WTC11 (cell line): Measurements from ENCODE around the gene KRR1. TPM values are rescaled to one million over a fixed set of nuclear protein-coding genes. Genes with fewer than 3 reads are reported as not detected.
A peak's percentile ranks its signal among the peaks of the same experiment; 100 is the strongest.
"Not testable (repeated sequence)": the region's sequence is repeated elsewhere in the genome, so short reads cannot be mapped to it uniquely, and the experiment has no call there.

Source experiments
- ATAC-seq: fragments of 200-7000 bp; cut with Tn5 transposase; 2 replicates; pipeline ENCODE4 v1.10.0; 2021; ENCODE audit warnings: mild to moderate bottlenecking, moderate library complexity
- CTCF ChIA-PET: fragments of 300-600 bp; sonication (Branson Sonifier 250); formaldehyde crosslinking; loops from one replicate; lab custom pipeline; 2021; ENCODE audit warnings: antibody characterized with exemption; lab: Charles Lee
- POLR2A ChIA-PET: fragments of 350-600 bp; sonication (Branson Sonifier 250); formaldehyde crosslinking; loops from one replicate; lab custom pipeline; 2021; ENCODE audit warnings: antibody characterized with exemption; lab: Charles Lee
- DNase-seq: peaks from one replicate; pipeline ENCODE4 v3.0.0; 2021; ENCODE audit warnings: low spot score
- H3K27ac Mint-ChIP-seq: 2 replicates; pipeline ENCODE4 v1.8.0; 2021; ENCODE audit warnings: mixed read lengths
- H3K27me3 Mint-ChIP-seq: 2 replicates; pipeline ENCODE4 v1.8.0; 2021; ENCODE audit warnings: low read depth, mild to moderate bottlenecking, moderate library complexity, mixed read lengths
- H3K36me3 Mint-ChIP-seq: 2 replicates; pipeline ENCODE4 v1.8.0; 2021; ENCODE audit warnings: mixed read lengths
- H3K4me1 Mint-ChIP-seq: 2 replicates; pipeline ENCODE4 v1.8.0; 2022; ENCODE audit warnings: mixed read lengths
- H3K4me3 Mint-ChIP-seq: 2 replicates; pipeline ENCODE4 v1.8.0; 2021; ENCODE audit warnings: mild to moderate bottlenecking, moderate library complexity, mixed read lengths
- H3K9me3 Mint-ChIP-seq: 2 replicates; pipeline ENCODE4 v1.8.0; 2021; ENCODE audit warnings: mixed read lengths
- CREM ChIP-seq: sonication (generic); formaldehyde crosslinking; IDR thresholded peaks from 2 replicates; pipeline ENCODE4 v1.8.1; 2022; ENCODE audit warnings: mild to moderate bottlenecking, missing genetic modification reagents, moderate library complexity
- GTF2I ChIP-seq: fragments of 250-450 bp; sonication (Bioruptor Pico); conservative IDR thresholded peaks from 2 replicates; pipeline ENCODE4 v1.4.0; 2021; ENCODE audit warnings: mild to moderate bottlenecking
- JAZF1 ChIP-seq: fragments of 250-450 bp; sonication (Bioruptor Pico); IDR thresholded peaks from 2 replicates; pipeline ENCODE4 v1.9.0; 2021; ENCODE audit warnings: moderate library complexity, mild to moderate bottlenecking, inconsistent platforms
- JUN ChIP-seq: sonication (generic); formaldehyde crosslinking; IDR thresholded peaks from 2 replicates; pipeline ENCODE4 v1.8.0; 2023; ENCODE audit warnings: mild to moderate bottlenecking, missing genetic modification reagents
- PRRX2 ChIP-seq: fragments of 250-450 bp; sonication (Bioruptor Pico); IDR thresholded peaks from 2 replicates; pipeline ENCODE4 v1.8.0; 2021; ENCODE audit warnings: mild to moderate bottlenecking
- RORB ChIP-seq: fragments of 250-450 bp; sonication (Bioruptor Pico); IDR thresholded peaks from 2 replicates; pipeline ENCODE4 v1.9.0; 2021; ENCODE audit warnings: mild to moderate bottlenecking
- ZNF263 ChIP-seq: sonication (generic); formaldehyde crosslinking; IDR thresholded peaks from 2 replicates; pipeline ENCODE4 v1.8.1; 2022; ENCODE audit warnings: low read depth, mild to moderate bottlenecking, moderate library complexity, missing genetic modification reagents
- ZNF423 ChIP-seq: fragments of 250-450 bp; sonication (Bioruptor Pico); IDR thresholded peaks from 2 replicates; pipeline ENCODE4 v2.1.2; 2022; ENCODE audit warnings: mild to moderate bottlenecking, moderate library complexity
- total RNA-seq: library from RNA; stranded (reverse); gene quantifications from 3 replicates; pipeline ENCODE4 v1.2.3, GENCODE V29; 2021
- TF ChIP-seq, protein P1 (sequence below): fragments of 250-450 bp; sonication (Bioruptor Pico); IDR thresholded peaks from 2 replicates; pipeline ENCODE4 v1.9.0; 2021; ENCODE audit warnings: moderate library complexity, mild to moderate bottlenecking, inconsistent platforms, borderline replicate concordance
- TF ChIP-seq, protein P2 (sequence below): fragments of 250-450 bp; sonication (Bioruptor Pico); IDR thresholded peaks from 2 replicates; pipeline ENCODE4 v1.9.0; 2021; ENCODE audit warnings: mild to moderate bottlenecking
- TF ChIP-seq, protein P3 (sequence below): fragments of 250-450 bp; sonication (Bioruptor Pico); conservative IDR thresholded peaks from 2 replicates; pipeline ENCODE4 v1.9.0; 2021; ENCODE audit warnings: mild to moderate bottlenecking
- TF ChIP-seq, protein P4 (sequence below): sonication (generic); formaldehyde crosslinking; IDR thresholded peaks from 2 replicates; pipeline ENCODE4 v1.8.1; 2023; ENCODE audit warnings: mild to moderate bottlenecking, missing genetic modification reagents, borderline replicate concordance
- TF ChIP-seq, protein P5 (sequence below): sonication (generic); formaldehyde crosslinking; IDR thresholded peaks from 2 replicates; pipeline ENCODE4 v1.8.1; 2022; ENCODE audit warnings: missing genetic modification reagents, borderline replicate concordance
- TF ChIP-seq, protein P6 (sequence below): fragments of 250-450 bp; sonication (Bioruptor Pico); IDR thresholded peaks from 2 replicates; pipeline ENCODE4 v1.8.0; 2021; ENCODE audit warnings: mild to moderate bottlenecking
- TF ChIP-seq, protein P7 (sequence below): sonication (generic); formaldehyde crosslinking; IDR thresholded peaks from 2 replicates; pipeline ENCODE4 v1.8.1; 2022; ENCODE audit warnings: low read depth, missing genetic modification reagents, borderline replicate concordance

KRR1 gene
- total RNA-seq, 1 experiment from 2014 or later = 59.6 TPM

DNA sequence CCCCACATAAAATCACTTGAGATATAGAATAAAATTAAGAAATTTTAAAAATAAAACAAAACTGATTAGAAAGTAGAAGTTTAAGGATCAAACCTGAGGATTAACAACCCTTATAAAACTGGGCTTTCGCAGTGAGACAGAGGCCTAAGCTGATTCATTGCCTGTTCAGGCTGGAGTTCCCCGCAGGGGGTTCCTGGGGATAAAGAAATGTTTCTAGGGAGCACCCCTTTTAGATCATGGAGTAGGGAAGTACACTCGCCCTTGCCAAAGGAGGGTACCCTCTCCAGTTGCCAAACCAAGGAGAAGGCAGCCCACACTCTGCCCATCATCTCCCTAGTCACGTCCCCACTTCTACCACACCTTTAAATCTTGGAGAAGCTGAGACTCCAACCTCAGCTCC lies 24.1 kb downstream of the KRR1 start (continued):
- TF ChIP-seq PRRX2 (no peak), CREM (CRISPR knock-in tag) (no peak), RORB (CRISPR knock-in tag) (no peak)
- TF ChIP-seq, protein P1, sequence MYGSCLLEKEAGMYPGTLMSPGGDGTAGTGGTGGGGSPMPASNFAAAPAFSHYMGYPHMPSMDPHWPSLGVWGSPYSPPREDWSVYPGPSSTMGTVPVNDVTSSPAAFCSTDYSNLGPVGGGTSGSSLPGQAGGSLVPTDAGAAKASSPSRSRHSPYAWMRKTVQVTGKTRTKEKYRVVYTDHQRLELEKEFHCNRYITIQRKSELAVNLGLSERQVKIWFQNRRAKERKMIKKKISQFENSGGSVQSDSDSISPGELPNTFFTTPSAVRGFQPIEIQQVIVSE = no peak

DNA sequence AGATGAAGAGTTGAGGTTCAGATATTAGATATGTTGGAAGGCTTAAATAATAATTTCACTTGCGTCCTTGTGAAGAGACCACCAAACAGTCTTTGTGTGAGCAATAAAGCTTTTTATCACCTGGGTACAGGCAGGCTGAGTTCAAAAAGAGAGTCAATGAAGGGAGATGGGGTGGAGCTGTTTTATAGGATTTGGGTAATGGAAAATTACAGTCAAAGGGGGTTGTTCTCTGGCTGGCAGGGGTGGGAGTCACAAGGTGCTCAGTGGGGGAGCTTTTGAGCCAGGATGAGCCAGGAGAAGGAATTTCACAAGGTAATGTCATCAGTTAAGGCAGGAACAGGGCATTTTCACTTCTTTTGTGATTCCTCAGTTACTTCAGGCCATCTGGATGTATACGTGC lies 27.0 kb downstream of the KRR1 start:
- H3K4me3 Mint-ChIP-seq, ATAC-seq, H3K36me3 Mint-ChIP-seq, H3K27me3 Mint-ChIP-seq, H3K9me3 Mint-ChIP-seq, DNase-seq, POLR2A ChIA-PET: not testable (repeated sequence)
- H3K27ac Mint-ChIP-seq = peak overlapping the region; percentile 80
- peaks cover 37% of the 10 kb centered on the region for H3K4me1 Mint-ChIP-seq
- CTCF ChIA-PET = interaction anchor here (0.6 to 4.8 kb wide), 11 partner anchors 10 to 709 kb away, joined by 3 to 40 read pairs (median 4); partner anchors contain the start of genes CAPS2, GLIPR1L1, GLIPR1L2 and KRR1

DNA sequence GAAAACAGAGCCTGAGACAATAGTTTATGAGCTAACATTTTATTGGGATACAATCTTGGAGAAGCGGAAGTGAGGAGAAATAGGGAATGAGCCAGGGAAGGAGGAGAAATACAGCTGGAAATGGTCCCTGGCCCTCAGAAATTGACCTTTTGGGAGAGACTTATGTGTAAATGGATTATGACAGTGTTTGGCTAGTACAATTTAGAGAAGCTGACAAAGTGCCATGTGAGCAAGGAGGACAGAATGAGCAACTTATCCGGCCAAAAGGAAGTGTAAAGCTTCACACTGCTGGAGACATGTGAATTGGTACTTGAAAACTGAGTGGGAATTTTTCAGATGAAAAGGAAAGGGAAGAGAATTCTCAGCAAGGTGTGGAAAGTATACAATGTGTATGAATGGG lies 28.0 kb downstream of the KRR1 start:
- Mint-ChIP-seq H3K27ac (no peak overlapping the region; the same call in 1 of the 2 replicates), H3K4me3 (no peak overlapping the region), H3K36me3 (no peaks in the 10 kb centered on the region), H3K4me1 (peaks cover 37% of the 10 kb centered on the region), H3K9me3 (no peaks in the 10 kb centered on the region), H3K27me3 (no peaks in the 10 kb centered on the region)
- no peak for TF ChIP-seq JAZF1 (CRISPR knock-in tag)
- TF ChIP-seq ZNF263 = no peak
- TF ChIP-seq, protein P2, sequence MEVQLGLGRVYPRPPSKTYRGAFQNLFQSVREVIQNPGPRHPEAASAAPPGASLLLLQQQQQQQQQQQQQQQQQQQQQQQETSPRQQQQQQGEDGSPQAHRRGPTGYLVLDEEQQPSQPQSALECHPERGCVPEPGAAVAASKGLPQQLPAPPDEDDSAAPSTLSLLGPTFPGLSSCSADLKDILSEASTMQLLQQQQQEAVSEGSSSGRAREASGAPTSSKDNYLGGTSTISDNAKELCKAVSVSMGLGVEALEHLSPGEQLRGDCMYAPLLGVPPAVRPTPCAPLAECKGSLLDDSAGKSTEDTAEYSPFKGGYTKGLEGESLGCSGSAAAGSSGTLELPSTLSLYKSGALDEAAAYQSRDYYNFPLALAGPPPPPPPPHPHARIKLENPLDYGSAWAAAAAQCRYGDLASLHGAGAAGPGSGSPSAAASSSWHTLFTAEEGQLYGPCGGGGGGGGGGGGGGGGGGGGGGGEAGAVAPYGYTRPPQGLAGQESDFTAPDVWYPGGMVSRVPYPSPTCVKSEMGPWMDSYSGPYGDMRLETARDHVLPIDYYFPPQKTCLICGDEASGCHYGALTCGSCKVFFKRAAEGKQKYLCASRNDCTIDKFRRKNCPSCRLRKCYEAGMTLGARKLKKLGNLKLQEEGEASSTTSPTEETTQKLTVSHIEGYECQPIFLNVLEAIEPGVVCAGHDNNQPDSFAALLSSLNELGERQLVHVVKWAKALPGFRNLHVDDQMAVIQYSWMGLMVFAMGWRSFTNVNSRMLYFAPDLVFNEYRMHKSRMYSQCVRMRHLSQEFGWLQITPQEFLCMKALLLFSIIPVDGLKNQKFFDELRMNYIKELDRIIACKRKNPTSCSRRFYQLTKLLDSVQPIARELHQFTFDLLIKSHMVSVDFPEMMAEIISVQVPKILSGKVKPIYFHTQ (CRISPR knock-in tag) = no peak
- TF ChIP-seq, protein P3, sequence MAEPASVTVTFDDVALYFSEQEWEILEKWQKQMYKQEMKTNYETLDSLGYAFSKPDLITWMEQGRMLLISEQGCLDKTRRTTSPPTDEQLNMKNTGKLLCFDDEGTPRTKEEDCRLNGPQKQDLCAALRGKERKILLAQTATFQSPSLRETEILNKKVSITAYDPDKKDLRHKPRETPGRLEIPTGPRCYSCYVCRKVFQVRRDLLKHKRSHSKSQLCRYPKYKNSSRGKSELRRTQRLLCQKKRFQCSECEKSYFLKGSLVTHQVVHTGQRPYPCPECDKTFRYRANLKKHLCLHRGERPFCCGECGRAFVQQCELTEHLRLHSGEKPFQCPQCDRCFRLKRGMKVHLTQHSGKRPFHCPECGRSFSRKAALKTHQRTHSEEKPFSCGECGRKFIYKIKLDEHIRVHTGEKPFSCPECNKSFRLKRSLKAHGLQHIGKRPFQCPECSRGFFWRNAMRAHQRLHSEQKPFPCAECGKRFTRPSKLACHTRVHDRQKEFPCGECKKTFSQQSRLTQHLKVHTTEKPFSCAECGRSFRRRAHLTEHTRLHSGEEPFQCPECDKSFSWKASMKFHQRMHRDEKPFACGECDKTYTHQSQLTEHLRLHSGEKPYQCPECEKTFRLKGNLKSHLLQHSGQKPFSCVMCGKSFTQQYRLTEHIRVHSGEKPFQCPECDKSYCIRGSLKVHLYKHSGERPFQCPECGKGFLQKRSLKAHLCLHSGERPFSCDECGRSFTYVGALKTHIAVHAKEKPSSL (CRISPR knock-in tag) = no peak
- TF ChIP-seq CREM (CRISPR knock-in tag) = no peak
- TF ChIP-seq, protein P4, sequence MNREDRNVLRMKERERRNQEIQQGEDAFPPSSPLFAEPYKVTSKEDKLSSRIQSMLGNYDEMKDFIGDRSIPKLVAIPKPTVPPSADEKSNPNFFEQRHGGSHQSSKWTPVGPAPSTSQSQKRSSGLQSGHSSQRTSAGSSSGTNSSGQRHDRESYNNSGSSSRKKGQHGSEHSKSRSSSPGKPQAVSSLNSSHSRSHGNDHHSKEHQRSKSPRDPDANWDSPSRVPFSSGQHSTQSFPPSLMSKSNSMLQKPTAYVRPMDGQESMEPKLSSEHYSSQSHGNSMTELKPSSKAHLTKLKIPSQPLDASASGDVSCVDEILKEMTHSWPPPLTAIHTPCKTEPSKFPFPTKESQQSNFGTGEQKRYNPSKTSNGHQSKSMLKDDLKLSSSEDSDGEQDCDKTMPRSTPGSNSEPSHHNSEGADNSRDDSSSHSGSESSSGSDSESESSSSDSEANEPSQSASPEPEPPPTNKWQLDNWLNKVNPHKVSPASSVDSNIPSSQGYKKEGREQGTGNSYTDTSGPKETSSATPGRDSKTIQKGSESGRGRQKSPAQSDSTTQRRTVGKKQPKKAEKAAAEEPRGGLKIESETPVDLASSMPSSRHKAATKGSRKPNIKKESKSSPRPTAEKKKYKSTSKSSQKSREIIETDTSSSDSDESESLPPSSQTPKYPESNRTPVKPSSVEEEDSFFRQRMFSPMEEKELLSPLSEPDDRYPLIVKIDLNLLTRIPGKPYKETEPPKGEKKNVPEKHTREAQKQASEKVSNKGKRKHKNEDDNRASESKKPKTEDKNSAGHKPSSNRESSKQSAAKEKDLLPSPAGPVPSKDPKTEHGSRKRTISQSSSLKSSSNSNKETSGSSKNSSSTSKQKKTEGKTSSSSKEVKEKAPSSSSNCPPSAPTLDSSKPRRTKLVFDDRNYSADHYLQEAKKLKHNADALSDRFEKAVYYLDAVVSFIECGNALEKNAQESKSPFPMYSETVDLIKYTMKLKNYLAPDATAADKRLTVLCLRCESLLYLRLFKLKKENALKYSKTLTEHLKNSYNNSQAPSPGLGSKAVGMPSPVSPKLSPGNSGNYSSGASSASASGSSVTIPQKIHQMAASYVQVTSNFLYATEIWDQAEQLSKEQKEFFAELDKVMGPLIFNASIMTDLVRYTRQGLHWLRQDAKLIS (CRISPR knock-in tag) = no peak
- TF ChIP-seq, protein P5, sequence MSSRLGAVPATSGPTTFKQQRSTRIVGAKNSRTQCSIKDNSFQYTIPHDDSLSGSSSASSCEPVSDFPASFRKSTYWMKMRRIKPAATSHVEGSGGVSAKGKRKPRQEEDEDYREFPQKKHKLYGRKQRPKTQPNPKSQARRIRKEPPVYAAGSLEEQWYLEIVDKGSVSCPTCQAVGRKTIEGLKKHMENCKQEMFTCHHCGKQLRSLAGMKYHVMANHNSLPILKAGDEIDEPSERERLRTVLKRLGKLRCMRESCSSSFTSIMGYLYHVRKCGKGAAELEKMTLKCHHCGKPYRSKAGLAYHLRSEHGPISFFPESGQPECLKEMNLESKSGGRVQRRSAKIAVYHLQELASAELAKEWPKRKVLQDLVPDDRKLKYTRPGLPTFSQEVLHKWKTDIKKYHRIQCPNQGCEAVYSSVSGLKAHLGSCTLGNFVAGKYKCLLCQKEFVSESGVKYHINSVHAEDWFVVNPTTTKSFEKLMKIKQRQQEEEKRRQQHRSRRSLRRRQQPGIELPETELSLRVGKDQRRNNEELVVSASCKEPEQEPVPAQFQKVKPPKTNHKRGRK (CRISPR knock-in tag) = no peak
- TF ChIP-seq ZNF423 (CRISPR knock-in tag) = no peak
- TF ChIP-seq JUN = no peak
- TF ChIP-seq, protein P6, sequence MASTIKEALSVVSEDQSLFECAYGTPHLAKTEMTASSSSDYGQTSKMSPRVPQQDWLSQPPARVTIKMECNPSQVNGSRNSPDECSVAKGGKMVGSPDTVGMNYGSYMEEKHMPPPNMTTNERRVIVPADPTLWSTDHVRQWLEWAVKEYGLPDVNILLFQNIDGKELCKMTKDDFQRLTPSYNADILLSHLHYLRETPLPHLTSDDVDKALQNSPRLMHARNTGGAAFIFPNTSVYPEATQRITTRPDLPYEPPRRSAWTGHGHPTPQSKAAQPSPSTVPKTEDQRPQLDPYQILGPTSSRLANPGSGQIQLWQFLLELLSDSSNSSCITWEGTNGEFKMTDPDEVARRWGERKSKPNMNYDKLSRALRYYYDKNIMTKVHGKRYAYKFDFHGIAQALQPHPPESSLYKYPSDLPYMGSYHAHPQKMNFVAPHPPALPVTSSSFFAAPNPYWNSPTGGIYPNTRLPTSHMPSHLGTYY (CRISPR knock-in tag) = no peak
- TF ChIP-seq, protein P7, sequence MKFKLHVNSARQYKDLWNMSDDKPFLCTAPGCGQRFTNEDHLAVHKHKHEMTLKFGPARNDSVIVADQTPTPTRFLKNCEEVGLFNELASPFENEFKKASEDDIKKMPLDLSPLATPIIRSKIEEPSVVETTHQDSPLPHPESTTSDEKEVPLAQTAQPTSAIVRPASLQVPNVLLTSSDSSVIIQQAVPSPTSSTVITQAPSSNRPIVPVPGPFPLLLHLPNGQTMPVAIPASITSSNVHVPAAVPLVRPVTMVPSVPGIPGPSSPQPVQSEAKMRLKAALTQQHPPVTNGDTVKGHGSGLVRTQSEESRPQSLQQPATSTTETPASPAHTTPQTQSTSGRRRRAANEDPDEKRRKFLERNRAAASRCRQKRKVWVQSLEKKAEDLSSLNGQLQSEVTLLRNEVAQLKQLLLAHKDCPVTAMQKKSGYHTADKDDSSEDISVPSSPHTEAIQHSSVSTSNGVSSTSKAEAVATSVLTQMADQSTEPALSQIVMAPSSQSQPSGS (CRISPR knock-in tag) = no peak
- TF ChIP-seq, protein P1 = no peak
- TF ChIP-seq GTF2I (CRISPR knock-in tag) = no peak
- ChIA-PET CTCF (interaction anchor here (0.8 to 4.8 kb wide), 7 partner anchors 9 to 675 kb away, joined by 3 to 40 read pairs (median 4); partner anchors contain the start of genes CAPS2, GLIPR1L1 and GLIPR1L2), POLR2A (no interaction called here)
- DNase-seq = no peak
- ATAC-seq = no peak
